MM.1S (cell line): ENCODE results near the gene C16orf54.

Experiments used
- DNase-seq: peaks from one replicate; pipeline ENCODE4 v3.0.0-alpha.2; 2015
- H2AFZ ChIP-seq: fragments of 300-600 bp; sonication (generic); 2 replicates; pipeline ENCODE4 v1.6.0; 2016; ENCODE audit warnings: antibody characterized with exemption, low read length
- H3F3A ChIP-seq: fragments of 300-600 bp; sonication (generic); 2 replicates; pipeline ENCODE4 v1.6.1; 2016; ENCODE audit warnings: mild to moderate bottlenecking, antibody characterized with exemption, low read length, moderate library complexity, mixed read lengths; ENCODE audit not compliant: insufficient read depth
- H3K27ac ChIP-seq: fragments of 300-600 bp; sonication (generic); 2 replicates; pipeline ENCODE4 v1.5.1; 2016; ENCODE audit warnings: mild to moderate bottlenecking, low read length
- H3K27me3 ChIP-seq: fragments of 300-600 bp; sonication (generic); replicated peaks from 2 replicates; pipeline ENCODE4 v1.6.0; 2016; ENCODE audit warnings: low read length; ENCODE audit not compliant: insufficient read depth
- H3K36me3 ChIP-seq: fragments of 300-600 bp; sonication (generic); replicated peaks from 2 replicates; pipeline ENCODE4 v1.6.1; 2016; ENCODE audit warnings: mild to moderate bottlenecking, low read length, mixed read lengths; ENCODE audit not compliant: insufficient read depth
- H3K4me1 ChIP-seq: fragments of 300-600 bp; sonication (generic); 2 replicates; pipeline ENCODE4 v1.6.1; 2016; ENCODE audit warnings: low read length, mixed read lengths
- H3K4me2 ChIP-seq: fragments of 300-600 bp; sonication (generic); 2 replicates; pipeline ENCODE4 v1.6.0; 2016; ENCODE audit warnings: low read depth, low read length
- H3K4me3 ChIP-seq: fragments of 300-600 bp; sonication (generic); 2 replicates; pipeline ENCODE4 v1.5.1; 2016; ENCODE audit warnings: low read length, mixed read lengths
- H3K79me2 ChIP-seq: fragments of 300-600 bp; sonication (generic); 2 replicates; pipeline ENCODE4 v1.6.1; 2016; ENCODE audit warnings: mixed run types, low read length, mixed read lengths
- H3K9ac ChIP-seq: fragments of 300-600 bp; sonication (generic); 2 replicates; pipeline ENCODE4 v1.6.1; 2016; ENCODE audit warnings: low read length, mixed read lengths
- H3K9me2 ChIP-seq: fragments of 300-600 bp; sonication (generic); replicated peaks from 2 replicates; pipeline ENCODE4 v1.6.1; 2016; ENCODE audit warnings: mild to moderate bottlenecking, low read length, mixed read lengths; ENCODE audit not compliant: insufficient read depth
- H3K9me3 ChIP-seq: fragments of 300-600 bp; sonication (generic); replicated peaks from 2 replicates; pipeline ENCODE4 v1.6.1; 2016; ENCODE audit warnings: mild to moderate bottlenecking, low read length, mixed read lengths; ENCODE audit not compliant: insufficient read depth
- H4K20me1 ChIP-seq: fragments of 300-600 bp; sonication (generic); 2 replicates; pipeline ENCODE4 v1.6.1; 2016; ENCODE audit warnings: mild to moderate bottlenecking, low read length, moderate library complexity, mixed read lengths; ENCODE audit not compliant: insufficient read depth
- EZH2 ChIP-seq: fragments of 300-600 bp; sonication (generic); optimal IDR thresholded peaks from 2 replicates; pipeline ENCODE3; 2017; ENCODE audit warnings: low read depth, mild to moderate bottlenecking, antibody characterized with exemption, low read length, mixed read lengths
- EZH2phosphoT487 ChIP-seq: fragments of 300-600 bp; sonication (generic); IDR thresholded peaks from 2 replicates; pipeline ENCODE4 v1.6.1; 2018; ENCODE audit warnings: antibody characterized with exemption, low read length
- TF ChIP-seq, protein P1 (sequence below): fragments of 300-600 bp; sonication (generic); IDR thresholded peaks from 2 replicates; pipeline ENCODE4 v1.5.1; 2016; ENCODE audit warnings: antibody characterized with exemption, low read length, mixed read lengths

The C16orf54 gene

DNA sequence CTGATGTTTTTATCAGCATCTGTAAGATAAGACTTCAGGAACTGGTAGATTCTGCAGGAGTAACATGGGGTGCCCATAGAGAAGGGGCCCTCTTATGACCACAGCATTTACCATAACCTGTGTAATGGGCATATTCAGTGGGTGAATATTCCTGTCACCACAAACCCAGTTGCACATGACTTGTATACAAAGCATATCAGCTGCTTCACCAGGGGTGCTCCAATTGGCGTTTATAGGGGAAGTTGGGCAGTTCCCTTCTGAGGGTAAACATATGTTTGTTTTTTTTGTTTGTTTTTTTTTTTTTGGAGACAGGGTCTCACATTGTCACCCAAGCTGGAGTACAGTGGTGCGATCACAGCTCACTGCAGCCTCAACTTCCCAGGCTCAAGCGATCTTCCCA lies 20.8 kb upstream of the C16orf54 start:
- H3K27ac ChIP-seq: no peak overlapping the region
- H3K9ac ChIP-seq: no peak overlapping the region
- H3K9me2 ChIP-seq: no peaks in the 10 kb centered on the region
- no peaks in the 10 kb centered on the region for H3F3A ChIP-seq
- H2AFZ ChIP-seq: no peak overlapping the region
- H3K9me3 ChIP-seq: no peaks in the 10 kb centered on the region
- H4K20me1 ChIP-seq: no peaks in the 10 kb centered on the region
- TF ChIP-seq, protein P1, sequence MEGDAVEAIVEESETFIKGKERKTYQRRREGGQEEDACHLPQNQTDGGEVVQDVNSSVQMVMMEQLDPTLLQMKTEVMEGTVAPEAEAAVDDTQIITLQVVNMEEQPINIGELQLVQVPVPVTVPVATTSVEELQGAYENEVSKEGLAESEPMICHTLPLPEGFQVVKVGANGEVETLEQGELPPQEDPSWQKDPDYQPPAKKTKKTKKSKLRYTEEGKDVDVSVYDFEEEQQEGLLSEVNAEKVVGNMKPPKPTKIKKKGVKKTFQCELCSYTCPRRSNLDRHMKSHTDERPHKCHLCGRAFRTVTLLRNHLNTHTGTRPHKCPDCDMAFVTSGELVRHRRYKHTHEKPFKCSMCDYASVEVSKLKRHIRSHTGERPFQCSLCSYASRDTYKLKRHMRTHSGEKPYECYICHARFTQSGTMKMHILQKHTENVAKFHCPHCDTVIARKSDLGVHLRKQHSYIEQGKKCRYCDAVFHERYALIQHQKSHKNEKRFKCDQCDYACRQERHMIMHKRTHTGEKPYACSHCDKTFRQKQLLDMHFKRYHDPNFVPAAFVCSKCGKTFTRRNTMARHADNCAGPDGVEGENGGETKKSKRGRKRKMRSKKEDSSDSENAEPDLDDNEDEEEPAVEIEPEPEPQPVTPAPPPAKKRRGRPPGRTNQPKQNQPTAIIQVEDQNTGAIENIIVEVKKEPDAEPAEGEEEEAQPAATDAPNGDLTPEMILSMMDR: no peak
- TF ChIP-seq EZH2: no peak
- TF ChIP-seq EZH2phosphoT487: no peak
- no peaks in the 10 kb centered on the region for H3K36me3 ChIP-seq
- no peak overlapping the region for H3K4me3 ChIP-seq
- H3K79me2 ChIP-seq: no peaks in the 10 kb centered on the region
- DNase-seq: no peak
- H3K4me2 ChIP-seq: no peak overlapping the region
- no peaks in the 10 kb centered on the region for H3K27me3 ChIP-seq
- H3K4me1 ChIP-seq: no peaks in the 10 kb centered on the region

DNA sequence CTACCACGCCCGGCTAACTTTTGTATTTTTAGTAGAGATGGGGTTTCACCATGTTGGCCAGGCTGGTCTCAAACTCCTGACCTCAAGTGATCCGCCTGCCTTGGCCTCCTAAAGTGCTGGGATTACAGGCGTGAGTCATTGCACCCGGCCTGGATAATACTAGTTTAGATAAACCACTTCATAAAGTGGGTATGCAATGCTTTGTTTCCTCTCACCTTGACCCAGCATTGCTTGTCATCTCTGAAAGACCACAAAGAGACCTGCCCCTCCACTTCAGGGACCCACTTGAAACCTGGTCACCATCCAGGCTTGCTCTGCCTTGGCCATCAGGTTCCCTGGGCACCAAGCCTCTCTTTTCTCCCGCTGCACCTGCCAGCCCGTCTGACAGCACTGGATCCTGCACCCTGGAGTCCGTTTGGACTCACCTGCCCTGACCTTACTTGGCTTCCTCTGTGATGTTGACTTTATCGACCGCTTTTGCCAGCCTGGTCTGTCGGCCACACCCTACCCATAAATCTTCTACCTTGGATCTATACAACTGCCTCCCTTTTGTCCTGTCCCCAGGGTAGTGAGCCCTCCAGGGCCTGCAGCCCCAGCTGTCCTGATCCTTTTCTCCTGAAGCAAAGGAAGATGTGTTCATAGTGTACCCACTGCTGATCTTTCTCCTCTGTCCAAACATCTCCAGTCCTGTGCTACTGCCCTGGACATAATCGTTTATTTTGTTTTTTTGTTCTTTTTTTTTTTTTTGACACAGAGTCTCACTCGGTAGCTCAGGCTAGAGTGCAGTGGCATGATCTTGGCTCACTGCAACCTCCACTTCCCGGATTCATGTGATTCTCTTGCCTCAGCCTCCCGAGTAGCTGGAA lies 19.6 kb upstream of the C16orf54 start:
- Histone ChIP-seq H3K4me3 (no peak overlapping the region), H3K27ac (no peak overlapping the region), H3K36me3 (no peaks in the 10 kb centered on the region), H4K20me1 (no peaks in the 10 kb centered on the region), H3K4me1 (no peaks in the 10 kb centered on the region), H3K79me2 (no peaks in the 10 kb centered on the region), H3K9me3 (no peaks in the 10 kb centered on the region), H3K27me3 (no peaks in the 10 kb centered on the region), H3K9me2 (no peaks in the 10 kb centered on the region), H3F3A (no peaks in the 10 kb centered on the region), H3K4me2 (no peak overlapping the region), H2AFZ (no peak overlapping the region), H3K9ac (no peak overlapping the region)
- no peak for DNase-seq
- no peak for TF ChIP-seq EZH2
- TF ChIP-seq, protein P1: no peak
- no peak for TF ChIP-seq EZH2phosphoT487

DNA sequence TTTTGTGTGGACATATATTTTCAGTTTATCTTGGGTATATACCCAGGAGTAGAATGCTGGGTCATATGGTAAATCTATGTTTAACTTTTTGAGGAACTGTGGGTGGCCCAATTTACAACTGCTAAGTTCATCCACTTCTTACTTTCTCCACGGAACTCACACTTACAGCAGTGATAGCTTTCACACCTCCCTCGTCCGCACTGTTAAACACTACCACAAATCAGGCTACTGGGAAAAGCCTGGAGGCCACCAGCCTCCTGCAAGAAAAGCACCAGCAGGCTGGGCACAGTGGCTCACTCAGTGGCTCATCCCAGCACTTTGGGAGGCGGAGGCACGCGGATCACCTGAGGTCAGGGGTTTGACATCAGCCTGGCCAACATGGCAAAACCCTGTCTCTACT lies 17.5 kb upstream of the C16orf54 start:
- no peak for DNase-seq
- no peak overlapping the region for H3K4me3 ChIP-seq
- H3K9me3 ChIP-seq: no peaks in the 10 kb centered on the region
- H2AFZ ChIP-seq: no peak overlapping the region
- no peaks in the 10 kb centered on the region for H4K20me1 ChIP-seq
- no peak overlapping the region for H3K4me2 ChIP-seq
- no peak overlapping the region for H3K9ac ChIP-seq
- H3K27me3 ChIP-seq: no peaks in the 10 kb centered on the region
- no peaks in the 10 kb centered on the region for H3K9me2 ChIP-seq
- no peaks in the 10 kb centered on the region for H3K4me1 ChIP-seq
- no peak overlapping the region for H3K27ac ChIP-seq
- no peaks in the 10 kb centered on the region for H3K79me2 ChIP-seq
- no peaks in the 10 kb centered on the region for H3K36me3 ChIP-seq
- H3F3A ChIP-seq: no peaks in the 10 kb centered on the region
- TF ChIP-seq EZH2: no peak
- TF ChIP-seq EZH2phosphoT487: no peak
- TF ChIP-seq, protein P1: no peak
